Tibial nerve (tissue), 4 donors: ENCODE data around the gene ID3.

Experiments used
- CTCF ChIP-seq, 5 experiments: fragments of 200-600 bp in 3 of 5; fragments of 450-650 bp in 2 of 5; sonication (generic) in 3 of 5; IDR thresholded peaks; one replicate each; pipeline ENCODE4 v1.5.1; 2016 to 2019; ENCODE audit warnings: antibody characterized with exemption in 5 of 5, mild to moderate bottlenecking in 3 of 5, moderate library complexity in 2 of 5
- EP300 ChIP-seq, 2 donors: sonication (generic); formaldehyde crosslinking; IDR thresholded peaks; one replicate each; pipeline ENCODE4 v1.6.1; 2017; ENCODE audit warnings: antibody characterized with exemption in 2 of 2, mild to moderate bottlenecking in 1 of 2
- POLR2A ChIP-seq, 2 donors: fragments of 450-650 bp; IDR thresholded peaks; one replicate each; pipeline ENCODE4 v1.6.1; 2017; ENCODE audit warnings: antibody characterized with exemption in 2 of 2, mild to moderate bottlenecking in 2 of 2, moderate library complexity in 2 of 2

- no peak for TF ChIP-seq CTCF (IDR thresholded peaks at IDR 0.05)
- no peak for TF ChIP-seq EP300 (IDR thresholded peaks at IDR 0.05)
- no peak for TF ChIP-seq POLR2A (IDR thresholded peaks at IDR 0.05)
These were observed 48.6 kb upstream of the ID3 start for GRCh38 chr1:23607944-23608343.
